Psoas muscle (tissue), 8 donors: ENCODE data around the gene TLR8. TPM values are rescaled to one million over a fixed set of nuclear protein-coding genes. Genes with fewer than 3 reads are reported as not detected.
"Not testable (repeated sequence)": the region's sequence is repeated elsewhere in the genome, so short reads cannot be mapped to it uniquely, and the experiment has no call there.

Source experiments
- ATAC-seq, 4 donors: fragments of 200-7000 bp; cut with Tn5 transposase; one replicate each; pipeline ENCODE4 v1.9.1; 2020; ENCODE audit warnings: moderate library complexity in 3 of 4, mild to moderate bottlenecking in 2 of 4
- DNase-seq, 2 donors: peaks; one replicate each; pipeline ENCODE4 v3.0.0-alpha.2; 2020
- H3K27ac ChIP-seq: fragments of 200-600 bp; one replicate; pipeline ENCODE4 v1.8.0; 2022
- H3K27me3 ChIP-seq, 3 donors: fragments of 200-600 bp in 1 of 3; one replicate each; pipeline versions ENCODE4 v1.6.1 to v1.8.0; 2013 to 2022; ENCODE audit warnings: low read length in 2 of 3, mild to moderate bottlenecking in 2 of 3, moderate library complexity in 1 of 3; ENCODE audit not compliant: insufficient read depth in 3 of 3
- H3K36me3 ChIP-seq, 2 donors: fragments of 200-600 bp in 1 of 2; one replicate each; pipeline versions ENCODE4 v1.6.1 to v1.8.0; 2013 to 2022; ENCODE audit warnings: low read depth in 1 of 2, mild to moderate bottlenecking in 1 of 2, moderate library complexity in 1 of 2; ENCODE audit not compliant: insufficient read depth in 1 of 2
- H3K4me1 ChIP-seq: fragments of 200-600 bp; one replicate; pipeline ENCODE4 v1.8.0; 2022
- H3K4me3 ChIP-seq: fragments of 200-600 bp; one replicate; pipeline ENCODE4 v1.8.0; 2022; ENCODE audit warnings: mild to moderate bottlenecking
- H3K9me3 ChIP-seq: fragments of 200-600 bp; one replicate; pipeline ENCODE4 v1.8.0; 2022
- CTCF ChIP-seq: fragments of 200-600 bp; IDR thresholded peaks from one replicate; pipeline ENCODE4 v1.8.0; 2022; ENCODE audit warnings: antibody characterized with exemption
- WGBS, 3 donors: extraction: QIAGEN DNeasy Blood & Tissue Kit; methylation state at CpG; one replicate each; pipeline versions ENCODE4 v1.1.6 to v1.1.7; 2013; 5-methylcytosine and 5-hydroxymethylcytosine counted together
- intact Hi-C, 2 donors: fragments of 100-400 bp; cut with DNase I; formaldehyde crosslinking; loops; one replicate each; pipeline versions ENCODE4 v1.11.0 to v1.14.2; 2022
- polyA plus RNA-seq, 3 donors: library from polyadenylated mRNA; stranded (reverse); fragments of 200-250 nt; gene quantifications; one replicate each; pipeline ENCODE4 v1.2.3, GENCODE V29; 2013
- total RNA-seq, 4 donors: library from RNA; stranded (reverse); fragmentation: NEBNext Ultra II Directional in 2 of 4; extraction: Animal tissue kit (Norgen Biotek cat#: 25700) in 2 of 4; gene quantifications; one replicate each; pipeline versions ENCODE4 v1.2.1 to v1.2.4, GENCODE V29; 2021 to 2023
- donor health status: healthy with polysubstance abuse.
- donor health status: DM: no; HTN: no; CAD: no; lungs with moderate emphysema.
- donor health status: Bipolar disorder and iron deficiency.
- donor health status: healthy.
- donor health status: DM: yes; HTN: yes; CAD: no.
- donor health status: DM: no; HTN: no; CAD: no.
- donor health status: DM: no; HTN: no; CAD: no.
- donor health status: DM: yes; HTN: yes; CAD: no.

TLR8 gene
- total and polyA plus RNA-seq, 7 donors: 0.06 to 0.57 (median 0.36) TPM

- no peak for DNase-seq
- no peak for ATAC-seq
- H3K27me3 ChIP-seq: no peaks in the 10 kb centered on the region
- H3K9me3 ChIP-seq: no peaks in the 10 kb centered on the region
- no peak overlapping the region for H3K4me3 ChIP-seq
- no peak for TF ChIP-seq CTCF
- no peaks in the 10 kb centered on the region for H3K36me3 ChIP-seq
- no peak overlapping the region for H3K27ac ChIP-seq
- no peaks in the 10 kb centered on the region for H3K4me1 ChIP-seq
- 74 to 87% (median 77%) methylated on average over 4 of the region's 4 CpGs for WGBS, 3 donors
- intact Hi-C loops: no loop called here
Observed at GRCh38 chrX:12962041-12962504, 55.7 kb downstream of the TLR8 start.

GRCh38 chrX:12963210-12963850 lies 56.9 kb downstream of the TLR8 start:
- intact Hi-C loops, H3K27ac ChIP-seq, H3K4me1 ChIP-seq, H3K9me3 ChIP-seq, H3K27me3 ChIP-seq, ATAC-seq, H3K4me3 ChIP-seq, DNase-seq, H3K36me3 ChIP-seq: not testable (repeated sequence)
- 94 to 100% (median 96%) methylated on average over 1 to 19 of the region's 52 CpGs for WGBS, 3 donors

- Histone ChIP-seq H3K9me3 (no peaks in the 10 kb centered on the region), H3K4me1 (no peaks in the 10 kb centered on the region), H3K36me3 (no peaks in the 10 kb centered on the region), H3K27ac (no peak overlapping the region), H3K4me3 (no peak overlapping the region), H3K27me3 (no peaks in the 10 kb centered on the region)
- intact Hi-C loops: no loop called here
- no peak for ATAC-seq
- 62 to 74% (median 66%) methylated on average over 6 of the region's 6 CpGs for WGBS, 3 donors
- no peak for DNase-seq
- no peak for TF ChIP-seq CTCF
Observed at GRCh38 chrX:12965131-12965940, 58.9 kb downstream of the TLR8 start.

- no peaks in the 10 kb centered on the region for H3K27me3 ChIP-seq
- no peak overlapping the region for H3K27ac ChIP-seq
- ATAC-seq (no peak), DNase-seq (no peak)
- H3K9me3 ChIP-seq: no peaks in the 10 kb centered on the region
- no peak overlapping the region for H3K4me3 ChIP-seq
- intact Hi-C loops: no loop called here
- WGBS, 3 donors: 63 to 85% (median 80%) methylated on average over 1 of the region's 1 CpG
- no peaks in the 10 kb centered on the region for H3K36me3 ChIP-seq
- TF ChIP-seq CTCF: no peak
- no peaks in the 10 kb centered on the region for H3K4me1 ChIP-seq
Observed at GRCh38 chrX:12966151-12966550, 59.7 kb downstream of the TLR8 start.

GRCh38 chrX:12967711-12968465 lies 61.5 kb downstream of the TLR8 start:
- ATAC-seq (no peak), DNase-seq (no peak)
- Histone ChIP-seq H3K4me1 (no peaks in the 10 kb centered on the region), H3K27me3 (no peaks in the 10 kb centered on the region), H3K36me3 (no peaks in the 10 kb centered on the region), H3K4me3 (no peak overlapping the region), H3K27ac (no peak overlapping the region), H3K9me3 (no peaks in the 10 kb centered on the region)
- TF ChIP-seq CTCF: no peak
- intact Hi-C loops: no loop called here
- WGBS, 3 donors: 77 to 83% (median 81%) methylated on average over 15 of the region's 15 CpGs
